OCI-LY7 (cell line): Measurements from ENCODE around the gene GLE1.

Experiments used
- EZH2phosphoT487 ChIP-seq: fragments of 200-600 bp; sonication (generic); IDR thresholded peaks from 2 replicates; pipeline ENCODE4 v1.6.1; 2018; ENCODE audit warnings: low read depth, borderline replicate concordance, mild to moderate bottlenecking, mixed run types, antibody characterized with exemption, low read length, moderate library complexity, mixed read lengths
- TF ChIP-seq, protein P1 (sequence below): fragments of 200-600 bp; sonication (generic); conservative IDR thresholded peaks from 2 replicates; pipeline ENCODE4 v1.5.1; 2014; ENCODE audit warnings: mild to moderate bottlenecking, antibody characterized with exemption, low read length, moderate library complexity, mixed read lengths

- TF ChIP-seq, protein P1, sequence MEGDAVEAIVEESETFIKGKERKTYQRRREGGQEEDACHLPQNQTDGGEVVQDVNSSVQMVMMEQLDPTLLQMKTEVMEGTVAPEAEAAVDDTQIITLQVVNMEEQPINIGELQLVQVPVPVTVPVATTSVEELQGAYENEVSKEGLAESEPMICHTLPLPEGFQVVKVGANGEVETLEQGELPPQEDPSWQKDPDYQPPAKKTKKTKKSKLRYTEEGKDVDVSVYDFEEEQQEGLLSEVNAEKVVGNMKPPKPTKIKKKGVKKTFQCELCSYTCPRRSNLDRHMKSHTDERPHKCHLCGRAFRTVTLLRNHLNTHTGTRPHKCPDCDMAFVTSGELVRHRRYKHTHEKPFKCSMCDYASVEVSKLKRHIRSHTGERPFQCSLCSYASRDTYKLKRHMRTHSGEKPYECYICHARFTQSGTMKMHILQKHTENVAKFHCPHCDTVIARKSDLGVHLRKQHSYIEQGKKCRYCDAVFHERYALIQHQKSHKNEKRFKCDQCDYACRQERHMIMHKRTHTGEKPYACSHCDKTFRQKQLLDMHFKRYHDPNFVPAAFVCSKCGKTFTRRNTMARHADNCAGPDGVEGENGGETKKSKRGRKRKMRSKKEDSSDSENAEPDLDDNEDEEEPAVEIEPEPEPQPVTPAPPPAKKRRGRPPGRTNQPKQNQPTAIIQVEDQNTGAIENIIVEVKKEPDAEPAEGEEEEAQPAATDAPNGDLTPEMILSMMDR: no peak
- TF ChIP-seq EZH2phosphoT487: no peak
Observed at GRCh38 chr9:128550226-128550625, 45.7 kb downstream of the GLE1 start.
